Esophagus muscularis mucosa (tissue), 3 donors: Measurements from ENCODE around the gene USP36.

ENCODE experiments used
- POLR2A ChIP-seq: fragments of 450-650 bp; IDR thresholded peaks from one replicate; pipeline ENCODE4 v1.6.1; 2017; ENCODE audit warnings: antibody characterized with exemption, moderate library complexity, mild to moderate bottlenecking, low read depth
- TF ChIP-seq, protein P1 (sequence below), 3 experiments: fragments of 200-600 bp in 2 of 3; fragments of 450-650 bp in 1 of 3; sonication (generic) in 2 of 3; IDR thresholded peaks; one replicate each; pipeline ENCODE4 v1.5.1; 2017 to 2019; ENCODE audit warnings: antibody characterized with exemption in 3 of 3, mild to moderate bottlenecking in 2 of 3, moderate library complexity in 1 of 3

DNA sequence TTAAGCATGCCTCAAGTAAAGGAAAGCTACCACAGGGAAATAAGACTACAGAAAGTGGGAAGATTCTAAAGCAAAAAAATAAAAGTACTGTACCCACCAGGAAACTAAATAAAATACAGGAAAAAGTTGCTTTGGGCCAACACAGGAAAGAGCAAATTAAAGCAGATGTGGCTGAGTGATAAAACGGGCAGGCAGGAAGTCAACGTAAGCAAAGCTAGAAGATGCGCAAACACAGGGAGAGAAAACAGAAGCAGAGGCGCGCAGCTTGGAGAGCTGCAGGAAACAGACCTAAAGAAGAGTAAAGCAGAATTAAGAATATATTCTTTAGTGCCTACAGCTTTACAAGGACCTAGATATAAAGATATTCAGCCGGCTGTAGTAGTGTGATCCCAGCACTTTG lies 21.7 kb downstream of the USP36 start:
- TF ChIP-seq, protein P1, sequence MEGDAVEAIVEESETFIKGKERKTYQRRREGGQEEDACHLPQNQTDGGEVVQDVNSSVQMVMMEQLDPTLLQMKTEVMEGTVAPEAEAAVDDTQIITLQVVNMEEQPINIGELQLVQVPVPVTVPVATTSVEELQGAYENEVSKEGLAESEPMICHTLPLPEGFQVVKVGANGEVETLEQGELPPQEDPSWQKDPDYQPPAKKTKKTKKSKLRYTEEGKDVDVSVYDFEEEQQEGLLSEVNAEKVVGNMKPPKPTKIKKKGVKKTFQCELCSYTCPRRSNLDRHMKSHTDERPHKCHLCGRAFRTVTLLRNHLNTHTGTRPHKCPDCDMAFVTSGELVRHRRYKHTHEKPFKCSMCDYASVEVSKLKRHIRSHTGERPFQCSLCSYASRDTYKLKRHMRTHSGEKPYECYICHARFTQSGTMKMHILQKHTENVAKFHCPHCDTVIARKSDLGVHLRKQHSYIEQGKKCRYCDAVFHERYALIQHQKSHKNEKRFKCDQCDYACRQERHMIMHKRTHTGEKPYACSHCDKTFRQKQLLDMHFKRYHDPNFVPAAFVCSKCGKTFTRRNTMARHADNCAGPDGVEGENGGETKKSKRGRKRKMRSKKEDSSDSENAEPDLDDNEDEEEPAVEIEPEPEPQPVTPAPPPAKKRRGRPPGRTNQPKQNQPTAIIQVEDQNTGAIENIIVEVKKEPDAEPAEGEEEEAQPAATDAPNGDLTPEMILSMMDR (IDR thresholded peaks at IDR 0.05) = no peak
- no peak for TF ChIP-seq POLR2A
